Measurements from ENCODE around the gene PLAU. TPM values are rescaled to one million over a fixed set of nuclear protein-coding genes. Genes with fewer than 3 reads are reported as not detected.

PLAU gene
- total and polyA plus RNA-seq, 2 of the 4 experiments (the other 2 are of a cell fraction): 123 to 283 TPM

DNA sequence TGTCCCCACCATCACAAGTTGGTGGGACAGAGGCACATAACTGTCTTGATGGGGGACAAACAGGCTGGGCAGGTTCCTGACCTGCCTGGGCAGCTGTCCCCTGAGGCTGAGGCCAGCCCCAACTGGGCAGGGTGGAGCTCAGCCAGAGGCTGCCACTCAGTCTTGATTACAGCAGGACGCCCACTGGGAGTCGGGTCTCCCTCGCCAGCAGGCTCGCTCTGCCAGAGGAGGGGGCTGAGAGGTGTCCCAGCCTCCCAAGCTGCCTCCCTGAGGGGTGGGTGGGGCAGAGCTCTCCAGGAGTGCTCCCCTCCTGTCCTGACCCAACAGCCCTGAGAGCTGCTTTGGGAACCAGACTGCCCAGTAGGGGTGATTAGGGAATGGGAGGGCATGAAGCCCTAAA lies 34.8 kb upstream of the PLAU start:
- Histone ChIP-seq H4K8ac (ENCODE audit: low read depth in 2 of 2, low read length in 2 of 2) (no peak overlapping the region), H3K56ac (ENCODE audit: extremely low read depth, insufficient read depth, low read length) (no peak overlapping the region), H3K9me3 (ENCODE audit: control insufficient read depth, insufficient read depth, low read length) (no peaks in the 10 kb centered on the region), H4K5ac (ENCODE audit: low read depth, low read length) (no peak overlapping the region), H2BK120ac (ENCODE audit: low read depth, low read length) (no peak overlapping the region), H2BK5ac (ENCODE audit: low read depth, low read length, poor library complexity, severe bottlenecking) (no peak overlapping the region), H2AK9ac (replicated peaks; ENCODE audit: low read depth, low read length, poor library complexity) (no peak overlapping the region), H3K4me2 (ENCODE audit: low read depth, low read length) (no peak overlapping the region), H4K20me1 (ENCODE audit: insufficient read depth, low read length) (peaks cover 21% of the 10 kb centered on the region), H3K79me1 (ENCODE audit: low read depth in 1 of 2, low read length in 2 of 2) (peaks cover 18 to 27% of the 10 kb centered on the region in 2 experiments), H2AK5ac (ENCODE audit: low read depth, low read length) (peak overlapping the region; percentile 55), H2AFZ (replicated peaks; ENCODE audit: low read length, poor library complexity) (no peak overlapping the region), H2BK20ac (ENCODE audit: low read depth, low read length) (no peak overlapping the region; the same call in 1 of the 2 replicates), H3K9ac (ENCODE audit: low read depth, low read length) (no peak overlapping the region), H3K36me3 (ENCODE audit: control insufficient read depth, insufficient read depth, low read length) (peaks cover 6% of the 10 kb centered on the region; the same call in 1 of the 2 replicates), H3K27me3 (ENCODE audit: control insufficient read depth, insufficient read depth, low read length) (no peaks in the 10 kb centered on the region), H4K91ac (ENCODE audit: insufficient read depth, low read depth, low read length) (no peak overlapping the region), H3K18ac (ENCODE audit: low read depth, low read length) (no peak overlapping the region), H3K14ac (replicated peaks; ENCODE audit: low read depth, low read length) (no peak overlapping the region), H3K9me1 (ENCODE audit: insufficient read depth, low read length) (peaks cover 6% of the 10 kb centered on the region), H3K4ac (ENCODE audit: low read depth, low read length) (no peak overlapping the region; the same call in 1 of the 2 replicates), H2BK15ac (ENCODE audit: low read depth, low read length) (no peak overlapping the region), H3K23ac (ENCODE audit: low read depth, low read length) (no peak overlapping the region), H3K4me3 (ENCODE audit: insufficient read depth, low read depth, low read length) (no peak overlapping the region), H3K27ac (ENCODE audit: insufficient read depth, low read length) (no peak overlapping the region), H3K4me1 (ENCODE audit: control insufficient read depth, insufficient read depth, low read length) (peaks cover 11% of the 10 kb centered on the region)
- in situ Hi-C loops (cut with MboI; ENCODE audit: low sequenced_read_pairs): no loop called here
- dilution Hi-C loops (cut with HindIII; ENCODE audit: low sequenced_read_pairs, unreplicated experiment): no loop called here
- TF ChIP-seq CHD1 (IDR thresholded peaks at IDR 0.05; ENCODE audit: low read depth, low read length) (no peak), NFE2L2 (IDR thresholded peaks at IDR 0.05; ENCODE audit: low read depth, low read length) (no peak), SMC3 (IDR thresholded peaks at IDR 0.05; ENCODE audit: low read depth, low read length) (no peak), POLR2A (IDR thresholded peaks at IDR 0.05; ENCODE audit: low read depth, low read length) (no peak), FOS (IDR thresholded peaks at IDR 0.05; ENCODE audit: low read depth, low read length) (no peak), RCOR1 (IDR thresholded peaks at IDR 0.05; ENCODE audit: insufficient replicate concordance, low read length) (no peak), MAZ (IDR thresholded peaks at IDR 0.05; ENCODE audit: borderline replicate concordance, low read depth, low read length) (no peak), RAD21 (IDR thresholded peaks at IDR 0.05; ENCODE audit: low read length) (no peak), BHLHE40 (IDR thresholded peaks at IDR 0.05; ENCODE audit: low read depth, low read length) (no peak), RFX5 (IDR thresholded peaks at IDR 0.05; ENCODE audit: low read depth, low read length) (no peak), MAFK (IDR thresholded peaks at IDR 0.05; ENCODE audit: low read depth, low read length) (no peak), CEBPB (IDR thresholded peaks at IDR 0.05; ENCODE audit: low read depth, low read length) (no peak), MXI1 (IDR thresholded peaks at IDR 0.05; ENCODE audit: borderline replicate concordance, low read depth, low read length) (no peak)
- TF ChIP-seq, protein P1, sequence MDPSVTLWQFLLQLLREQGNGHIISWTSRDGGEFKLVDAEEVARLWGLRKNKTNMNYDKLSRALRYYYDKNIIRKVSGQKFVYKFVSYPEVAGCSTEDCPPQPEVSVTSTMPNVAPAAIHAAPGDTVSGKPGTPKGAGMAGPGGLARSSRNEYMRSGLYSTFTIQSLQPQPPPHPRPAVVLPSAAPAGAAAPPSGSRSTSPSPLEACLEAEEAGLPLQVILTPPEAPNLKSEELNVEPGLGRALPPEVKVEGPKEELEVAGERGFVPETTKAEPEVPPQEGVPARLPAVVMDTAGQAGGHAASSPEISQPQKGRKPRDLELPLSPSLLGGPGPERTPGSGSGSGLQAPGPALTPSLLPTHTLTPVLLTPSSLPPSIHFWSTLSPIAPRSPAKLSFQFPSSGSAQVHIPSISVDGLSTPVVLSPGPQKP (IDR thresholded peaks at IDR 0.05; ENCODE audit: borderline replicate concordance, low read depth, low read length): no peak
- TF ChIP-seq, protein P2, sequence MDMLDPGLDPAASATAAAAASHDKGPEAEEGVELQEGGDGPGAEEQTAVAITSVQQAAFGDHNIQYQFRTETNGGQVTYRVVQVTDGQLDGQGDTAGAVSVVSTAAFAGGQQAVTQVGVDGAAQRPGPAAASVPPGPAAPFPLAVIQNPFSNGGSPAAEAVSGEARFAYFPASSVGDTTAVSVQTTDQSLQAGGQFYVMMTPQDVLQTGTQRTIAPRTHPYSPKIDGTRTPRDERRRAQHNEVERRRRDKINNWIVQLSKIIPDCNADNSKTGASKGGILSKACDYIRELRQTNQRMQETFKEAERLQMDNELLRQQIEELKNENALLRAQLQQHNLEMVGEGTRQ (IDR thresholded peaks at IDR 0.05; ENCODE audit: low read depth, low read length): no peak
- TF ChIP-seq, protein P3, sequence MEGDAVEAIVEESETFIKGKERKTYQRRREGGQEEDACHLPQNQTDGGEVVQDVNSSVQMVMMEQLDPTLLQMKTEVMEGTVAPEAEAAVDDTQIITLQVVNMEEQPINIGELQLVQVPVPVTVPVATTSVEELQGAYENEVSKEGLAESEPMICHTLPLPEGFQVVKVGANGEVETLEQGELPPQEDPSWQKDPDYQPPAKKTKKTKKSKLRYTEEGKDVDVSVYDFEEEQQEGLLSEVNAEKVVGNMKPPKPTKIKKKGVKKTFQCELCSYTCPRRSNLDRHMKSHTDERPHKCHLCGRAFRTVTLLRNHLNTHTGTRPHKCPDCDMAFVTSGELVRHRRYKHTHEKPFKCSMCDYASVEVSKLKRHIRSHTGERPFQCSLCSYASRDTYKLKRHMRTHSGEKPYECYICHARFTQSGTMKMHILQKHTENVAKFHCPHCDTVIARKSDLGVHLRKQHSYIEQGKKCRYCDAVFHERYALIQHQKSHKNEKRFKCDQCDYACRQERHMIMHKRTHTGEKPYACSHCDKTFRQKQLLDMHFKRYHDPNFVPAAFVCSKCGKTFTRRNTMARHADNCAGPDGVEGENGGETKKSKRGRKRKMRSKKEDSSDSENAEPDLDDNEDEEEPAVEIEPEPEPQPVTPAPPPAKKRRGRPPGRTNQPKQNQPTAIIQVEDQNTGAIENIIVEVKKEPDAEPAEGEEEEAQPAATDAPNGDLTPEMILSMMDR (conservative IDR thresholded peaks at IDR 0.05; ENCODE audit: low read depth, low read length): no peak
- intact Hi-C loops (cut with micrococcal nuclease): no loop called here
- ChIA-PET CTCF (no interaction called here), POLR2A (ENCODE audit: unreplicated experiment) (no interaction called here)
- ATAC-seq (ENCODE audit: low read depth) (no peak), DNase-seq (no peak)
- no TSS peak for BruUV-seq (replicated peaks)
- no CpG with 5 or more reads among the region's 4 CpGs for WGBS, 2 experiments (ENCODE audit: extremely low coverage in 2 of 2, insufficient read length in 1 of 2)
